SK-N-MC (cell line): ENCODE measurements around the gene S100A12.

Experiments
- EZH2 ChIP-seq: fragments of 200-600 bp; sonication (generic); IDR thresholded peaks from one replicate; pipeline ENCODE4 v1.6.1; 2017; ENCODE audit warnings: antibody characterized with exemption
- FOXP2 ChIP-seq: optimal IDR thresholded peaks from 2 replicates; pipeline ENCODE3; 2011; ENCODE audit warnings: mild to moderate bottlenecking, moderate library complexity; ENCODE audit not compliant: insufficient read depth; ENCODE audit errors: extremely low read length, control extremely low read depth
- POLR2AphosphoS5 ChIP-seq: IDR thresholded peaks from 2 replicates; pipeline ENCODE4 v1.6.1; 2012; ENCODE audit warnings: mild to moderate bottlenecking, low read depth, low read length, borderline replicate concordance

GRCh38 chr1:153379591-153379990 is 4.2 kb upstream of the S100A12 start:
- TF ChIP-seq POLR2AphosphoS5, result no peak
- no peak for TF ChIP-seq EZH2
- no peak for TF ChIP-seq FOXP2
